ENCODE measurements around the gene TMEM63C.

DNA sequence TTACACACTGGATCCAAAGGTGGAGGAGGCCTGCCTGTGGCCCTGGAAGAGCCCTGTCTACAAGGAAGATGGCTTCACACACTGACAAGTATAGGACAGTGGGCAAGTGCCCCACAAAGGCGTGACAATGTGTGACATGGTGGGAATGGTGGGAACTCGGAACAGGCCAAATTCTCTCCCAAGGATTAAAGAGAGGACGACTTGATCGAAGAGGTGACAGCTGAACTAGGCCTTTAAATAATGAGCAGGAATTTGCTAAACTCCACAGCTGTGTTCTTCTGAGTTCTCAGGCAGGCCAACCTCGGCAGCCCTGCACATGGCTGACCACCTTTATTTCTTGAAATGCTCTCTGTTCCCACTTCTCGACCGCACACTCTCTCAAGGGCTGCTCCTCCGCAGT lies 115.3 kb downstream of the TMEM63C start:
- TF ChIP-seq, protein P1, sequence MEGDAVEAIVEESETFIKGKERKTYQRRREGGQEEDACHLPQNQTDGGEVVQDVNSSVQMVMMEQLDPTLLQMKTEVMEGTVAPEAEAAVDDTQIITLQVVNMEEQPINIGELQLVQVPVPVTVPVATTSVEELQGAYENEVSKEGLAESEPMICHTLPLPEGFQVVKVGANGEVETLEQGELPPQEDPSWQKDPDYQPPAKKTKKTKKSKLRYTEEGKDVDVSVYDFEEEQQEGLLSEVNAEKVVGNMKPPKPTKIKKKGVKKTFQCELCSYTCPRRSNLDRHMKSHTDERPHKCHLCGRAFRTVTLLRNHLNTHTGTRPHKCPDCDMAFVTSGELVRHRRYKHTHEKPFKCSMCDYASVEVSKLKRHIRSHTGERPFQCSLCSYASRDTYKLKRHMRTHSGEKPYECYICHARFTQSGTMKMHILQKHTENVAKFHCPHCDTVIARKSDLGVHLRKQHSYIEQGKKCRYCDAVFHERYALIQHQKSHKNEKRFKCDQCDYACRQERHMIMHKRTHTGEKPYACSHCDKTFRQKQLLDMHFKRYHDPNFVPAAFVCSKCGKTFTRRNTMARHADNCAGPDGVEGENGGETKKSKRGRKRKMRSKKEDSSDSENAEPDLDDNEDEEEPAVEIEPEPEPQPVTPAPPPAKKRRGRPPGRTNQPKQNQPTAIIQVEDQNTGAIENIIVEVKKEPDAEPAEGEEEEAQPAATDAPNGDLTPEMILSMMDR (IDR thresholded peaks at IDR 0.05), result no peak
- TF ChIP-seq POLR2A (IDR thresholded peaks at IDR 0.05) (no peak), POLR2AphosphoS5 (IDR thresholded peaks at IDR 0.05) (no peak)
